NCI-H2107 treated with DMSO at 0.1 percent for 48 hours (cell line): ENCODE data around the gene RGS6.

Source experiments
- DNase-seq: peaks from one replicate; lab custom pipeline; 2025; ENCODE audit not compliant: unreplicated experiment; lab: John Stamatoyannopoulos, UW

The RGS6 gene

GRCh38 chr14:72488514-72488913 lies 556.3 kb downstream of the RGS6 start:
- no peak for DNase-seq

DNA sequence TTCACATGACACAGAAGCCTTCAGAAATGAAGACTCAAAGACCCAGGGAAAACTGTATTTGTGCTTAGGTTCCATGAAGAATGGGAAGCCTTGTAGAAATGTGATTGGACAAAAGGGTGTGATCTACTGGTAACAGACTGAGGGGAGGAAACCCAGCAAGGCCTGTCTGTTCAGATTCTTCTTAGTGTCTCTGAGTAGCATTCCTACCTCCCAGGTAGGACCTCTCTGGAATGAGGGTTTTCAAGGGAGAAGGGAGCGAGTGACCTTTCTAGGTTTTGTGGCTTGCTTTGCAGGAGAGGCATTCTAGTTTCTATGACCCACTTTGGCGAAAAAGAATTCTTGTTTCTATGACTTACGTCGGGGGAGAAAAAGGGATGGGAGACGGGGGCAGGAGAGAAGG lies 560.0 kb downstream of the RGS6 start:
- no peak for DNase-seq

DNA sequence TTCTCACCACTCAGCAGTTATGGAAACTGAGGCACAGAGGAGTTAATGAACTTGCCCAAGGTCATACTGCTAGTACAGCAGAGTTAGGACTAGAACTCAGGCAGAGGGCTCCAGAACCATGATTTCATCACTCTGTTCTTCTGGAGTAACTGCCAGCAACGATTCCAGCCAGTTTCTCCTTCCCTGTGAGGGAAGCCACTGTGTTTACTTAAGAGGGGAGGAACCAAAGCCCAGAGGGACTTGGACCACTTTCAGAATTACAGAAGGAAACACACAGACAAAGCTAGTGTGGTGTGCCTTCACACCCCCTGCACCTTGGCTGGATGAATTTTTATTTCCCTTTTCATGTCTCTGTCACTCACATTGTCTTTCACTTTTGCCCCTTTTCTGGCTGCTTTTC lies 563.4 kb downstream of the RGS6 start:
- no peak for DNase-seq

- DNase-seq, result no peak
Measured at GRCh38 chr14:72498646-72499045, 566.4 kb downstream of the RGS6 start.

DNA sequence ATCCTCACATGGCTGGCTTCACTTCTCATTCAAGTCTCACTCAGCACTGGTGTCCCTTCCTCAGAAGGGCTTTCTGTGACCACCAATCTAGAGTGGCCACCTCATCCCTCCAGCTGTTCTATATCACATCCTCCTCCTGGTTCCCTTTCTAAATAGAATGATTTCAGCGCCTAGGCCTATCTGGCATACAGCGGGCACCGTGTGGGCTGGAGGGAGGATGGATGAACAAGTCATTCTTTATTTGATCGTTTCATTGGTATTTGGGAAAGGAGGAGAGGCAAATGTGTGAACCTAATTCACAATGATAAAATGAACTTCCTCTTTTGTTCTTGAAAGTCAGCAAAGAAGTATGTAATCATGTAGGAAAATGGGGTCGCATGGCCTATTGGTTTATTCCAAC lies 567.5 kb downstream of the RGS6 start:
- no peak for DNase-seq

DNA sequence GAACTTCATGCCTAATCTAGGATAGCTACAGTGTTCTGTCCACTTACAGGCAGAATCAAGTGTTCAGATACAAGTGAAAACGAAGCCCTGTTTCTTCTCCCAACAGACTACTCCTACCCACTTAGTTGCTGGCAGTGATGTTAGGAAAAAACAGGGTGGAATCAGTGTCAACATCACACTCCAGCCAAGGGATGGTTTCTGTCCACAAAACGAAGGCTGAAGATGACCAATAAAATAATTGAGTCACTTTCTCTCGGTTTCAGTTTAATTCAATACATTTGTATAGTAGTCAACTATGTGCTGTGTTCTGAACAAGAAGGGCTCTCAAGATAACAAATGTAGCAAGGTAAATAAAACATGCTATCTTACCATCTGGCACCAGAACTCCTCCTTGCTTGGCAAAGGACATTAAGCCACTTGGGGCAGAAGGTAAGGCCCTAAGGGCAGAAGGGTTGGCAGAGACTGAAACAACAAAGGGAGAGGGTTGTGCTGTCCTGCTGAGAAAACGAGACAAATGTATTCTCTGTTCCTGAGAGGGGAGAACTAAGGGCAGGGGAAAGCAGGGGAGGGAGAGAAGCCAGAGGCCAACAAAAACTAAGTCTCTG lies 568.1 kb downstream of the RGS6 start:
- DNase-seq, result no peak

GRCh38 chr14:72501439-72501838 lies 569.2 kb downstream of the RGS6 start:
- no peak for DNase-seq

- no peak for DNase-seq
Measured at GRCh38 chr14:72503271-72503670, 571.0 kb downstream of the RGS6 start.

- no peak for DNase-seq
Measured at GRCh38 chr14:72503696-72504368, 571.6 kb downstream of the RGS6 start.

GRCh38 chr14:72510566-72510965 lies 578.3 kb downstream of the RGS6 start:
- no peak for DNase-seq

DNA sequence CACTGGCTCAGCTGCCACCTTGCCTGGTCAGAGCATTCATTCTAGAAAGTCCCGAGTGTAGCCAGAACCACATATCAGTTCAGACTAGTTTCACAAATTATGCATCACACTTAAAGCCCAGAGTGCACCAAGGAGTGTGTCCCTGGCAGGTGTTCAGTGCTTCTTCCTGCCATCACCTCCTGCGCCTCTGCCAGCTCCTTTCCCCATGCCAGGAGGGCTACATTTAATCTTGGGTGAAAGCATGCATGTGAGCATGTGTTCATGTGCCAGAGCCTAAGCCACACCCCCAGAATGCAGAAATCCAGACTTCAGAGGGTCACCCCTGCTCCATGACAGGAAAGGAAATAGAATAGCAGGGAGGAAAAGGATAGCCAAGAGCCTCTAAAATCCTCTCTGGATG lies 580.1 kb downstream of the RGS6 start:
- DNase-seq, result no peak

GRCh38 chr14:72512925-72513324 lies 580.7 kb downstream of the RGS6 start:
- DNase-seq, result no peak

GRCh38 chr14:72513346-72513745 lies 581.1 kb downstream of the RGS6 start:
- no peak for DNase-seq

DNA sequence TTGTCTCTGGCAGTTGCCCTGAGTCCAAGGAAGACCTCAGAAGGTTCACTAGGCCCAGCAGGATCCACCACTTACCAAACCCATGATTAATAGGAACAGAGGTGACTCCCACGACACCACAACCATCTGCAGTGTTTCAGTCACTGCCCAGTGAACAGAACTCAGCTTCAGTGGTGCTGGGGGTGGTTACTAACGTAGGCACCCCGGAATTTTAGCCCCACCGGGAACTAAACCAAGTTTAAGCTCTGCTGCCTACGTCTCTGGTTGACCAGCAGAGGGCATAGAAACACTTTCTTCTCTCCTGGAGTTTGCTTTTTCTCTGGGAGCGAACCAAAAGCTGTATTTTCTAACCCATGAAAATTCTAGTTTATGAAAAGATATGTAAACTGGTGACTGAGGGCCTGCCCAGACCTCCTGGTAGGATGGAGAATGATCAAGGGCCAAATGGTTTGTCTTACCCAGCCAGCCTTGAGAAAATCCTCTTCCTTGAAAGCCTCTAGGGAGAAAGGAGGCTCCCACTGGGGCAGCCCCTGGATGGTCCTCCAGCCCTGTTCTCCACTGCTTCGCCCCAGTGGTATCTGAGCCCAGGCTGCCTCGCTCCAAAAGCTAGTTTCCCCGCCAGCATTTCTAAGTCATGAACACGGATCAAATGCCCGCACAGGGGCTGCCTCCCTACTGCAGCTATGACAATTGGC lies 581.9 kb downstream of the RGS6 start:
- no peak for DNase-seq

DNA sequence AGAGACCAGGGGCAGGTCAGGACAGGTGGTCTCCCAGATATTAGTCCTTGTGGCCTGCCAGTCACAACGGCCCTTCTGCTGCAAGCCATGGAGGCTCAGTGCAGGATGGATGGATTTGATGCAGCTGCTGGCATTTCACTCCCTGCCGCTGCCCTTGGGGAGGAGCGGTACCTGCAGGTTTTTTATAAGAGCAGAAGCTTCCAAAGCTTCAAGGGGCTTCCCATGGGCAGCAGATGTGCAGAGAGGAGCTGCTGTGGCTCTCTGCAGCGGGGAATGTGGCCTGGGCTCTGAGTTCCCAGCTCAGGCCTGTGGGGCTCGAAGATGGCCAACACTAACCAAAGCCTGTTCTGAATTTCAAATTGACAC lies 582.4 kb downstream of the RGS6 start:
- no peak for DNase-seq

DNA sequence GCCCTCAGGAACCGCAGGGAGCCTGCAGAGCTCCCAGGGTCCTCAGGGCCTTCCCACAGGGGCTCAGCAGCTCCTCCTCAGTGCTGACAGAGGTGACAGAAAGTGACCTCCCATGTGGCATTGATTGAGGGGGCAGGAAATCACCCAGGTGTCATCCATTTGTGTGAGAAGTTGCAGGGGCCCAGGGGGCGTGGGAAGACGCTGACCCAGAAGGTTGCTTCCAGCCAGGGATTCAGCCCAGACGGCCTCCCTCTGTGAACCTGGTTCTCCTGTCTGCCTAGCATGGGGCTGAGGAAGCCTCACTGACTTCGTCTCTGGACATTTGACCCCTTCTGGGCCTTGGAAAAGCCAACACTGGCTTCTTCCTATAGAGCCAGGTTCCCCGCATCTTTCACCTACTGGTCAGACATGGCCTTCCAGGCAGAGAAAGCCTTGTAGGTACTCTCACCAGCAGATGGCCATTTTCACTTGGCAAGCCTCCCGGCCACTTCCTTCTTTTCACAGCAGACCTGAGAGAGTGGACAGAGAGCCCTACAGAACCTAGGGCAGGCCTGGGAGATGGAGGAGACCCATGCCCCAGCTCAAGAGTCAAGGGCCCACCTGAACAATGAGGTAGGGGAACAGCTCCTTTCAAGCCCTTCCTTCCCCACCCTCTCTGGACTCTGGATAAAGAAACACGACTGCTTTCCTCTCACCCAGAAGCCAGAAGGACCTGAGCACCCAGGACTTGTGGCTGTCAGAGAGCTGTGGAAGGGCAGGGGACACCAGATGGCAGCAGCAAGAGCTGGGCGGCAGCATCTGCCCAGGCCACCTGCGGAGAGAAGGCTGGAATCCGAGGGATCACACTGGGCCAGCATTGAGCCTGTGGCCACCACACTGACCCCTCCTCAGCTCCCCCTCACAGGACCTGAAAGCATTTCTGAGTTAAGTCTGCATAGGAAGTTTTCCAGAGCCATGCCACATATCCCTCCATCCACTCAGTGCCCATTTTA lies 583.8 kb downstream of the RGS6 start:
- DNase-seq, result no peak

DNA sequence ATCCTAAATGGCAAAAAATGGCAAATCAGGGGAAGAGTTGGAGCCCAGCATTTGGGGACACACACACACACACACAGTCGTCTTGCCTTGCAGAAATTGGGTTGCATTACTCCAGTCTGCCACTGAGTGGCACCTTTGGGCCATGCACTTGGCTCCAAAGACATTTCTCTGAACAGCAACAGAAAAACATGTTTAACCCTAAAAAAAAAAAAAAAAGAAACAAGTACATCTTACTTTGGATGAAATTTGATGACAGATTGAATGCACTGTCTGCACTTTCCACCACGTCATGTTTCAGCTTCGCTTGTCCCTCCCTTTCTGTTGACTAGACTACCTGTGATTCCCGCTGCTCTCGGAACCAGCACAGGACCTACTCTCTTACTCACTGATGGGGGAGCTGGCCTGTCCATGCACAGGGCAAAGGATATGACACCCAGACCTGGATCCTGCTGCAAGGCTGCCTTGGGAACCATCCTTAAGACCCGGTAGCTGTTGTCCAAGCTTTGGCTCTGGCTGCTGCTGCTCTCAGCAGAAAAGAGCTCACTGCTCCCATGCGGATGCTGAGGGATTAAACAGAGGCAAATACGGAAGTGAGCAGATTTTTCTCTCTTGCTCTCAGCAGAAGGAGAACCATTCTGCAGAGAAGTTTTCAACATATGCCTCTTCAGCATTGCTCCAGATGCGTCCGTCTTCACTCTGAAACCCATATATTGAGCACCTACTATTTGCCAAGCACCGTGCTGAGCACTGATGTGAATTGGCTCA lies 584.9 kb downstream of the RGS6 start:
- no peak for DNase-seq

DNA sequence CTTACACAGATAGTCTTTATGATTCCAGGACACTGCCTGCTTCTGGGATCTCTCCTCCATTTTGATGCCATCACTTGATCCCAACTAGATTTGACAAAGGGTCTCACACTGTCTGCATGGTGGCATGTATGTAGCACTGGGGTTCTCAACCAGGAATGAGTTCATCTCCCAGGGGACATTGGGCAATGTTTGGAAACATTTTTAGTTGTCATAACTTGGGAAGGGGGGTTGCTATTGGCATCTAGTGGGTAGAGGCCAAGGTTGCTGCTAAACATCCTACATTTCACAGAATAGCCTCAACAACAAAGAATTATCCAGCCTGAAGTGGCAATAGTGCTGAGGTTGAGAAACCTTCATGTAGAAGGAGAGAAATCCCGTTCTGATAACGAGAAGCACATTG lies 585.5 kb downstream of the RGS6 start:
- DNase-seq, result no peak

DNA sequence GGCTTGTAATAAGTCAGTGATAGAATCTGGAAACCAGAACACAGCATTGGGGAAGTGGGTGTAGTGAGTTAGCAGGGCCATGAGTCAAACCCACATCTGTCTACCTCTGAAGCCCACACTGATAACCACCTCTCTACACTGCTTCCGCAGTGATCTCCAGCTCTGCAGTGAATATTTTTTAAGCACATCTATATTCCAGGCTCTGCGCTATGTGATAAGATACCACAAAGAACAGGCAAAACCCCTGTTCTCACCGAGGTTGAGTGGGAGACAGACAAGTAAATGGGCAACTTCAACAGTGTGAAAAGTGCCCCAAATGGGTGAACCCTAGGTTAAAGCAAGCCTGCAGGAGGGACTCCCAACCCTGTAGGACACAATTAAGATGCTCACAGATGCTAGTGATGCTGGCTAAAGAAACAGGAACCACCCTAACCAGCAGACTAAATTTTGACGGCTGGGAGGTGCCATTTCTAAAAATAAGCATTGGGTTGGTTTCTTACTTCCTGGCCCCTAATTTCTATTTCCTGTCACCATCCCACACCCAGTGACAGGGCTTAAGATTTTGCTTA lies 586.7 kb downstream of the RGS6 start:
- DNase-seq, result no peak

DNA sequence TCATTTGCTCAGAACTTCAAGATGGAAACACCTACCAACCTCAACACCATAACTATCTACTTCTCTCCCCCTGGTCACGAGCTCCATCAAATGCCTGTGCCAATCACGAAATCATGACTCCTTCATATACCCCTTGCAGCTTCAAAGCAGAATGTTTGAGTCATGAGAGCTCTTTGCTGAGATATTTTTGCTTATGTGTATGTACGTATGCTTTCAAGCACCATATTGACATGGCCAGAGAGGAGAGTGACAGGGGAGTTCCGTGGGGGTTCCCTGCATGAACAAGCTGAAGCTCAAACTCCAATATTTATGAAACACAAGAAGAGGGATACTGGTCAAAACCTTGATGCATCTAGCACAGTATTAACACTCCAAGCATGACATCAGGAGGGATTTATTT lies 587.3 kb downstream of the RGS6 start:
- no peak for DNase-seq
